Endothelial cell of umbilical vein (primary cell): ENCODE results near the gene LRRC56. TPM values are rescaled to one million over a fixed set of nuclear protein-coding genes. Genes with fewer than 3 reads are reported as not detected.

ENCODE experiments used
- BruUV-seq: library from RNA; stranded (reverse); fragments of 400-500 nt; replicated peaks from 2 replicates; lab custom pipeline; 2021; lab: Mats Ljungman, UMichigan
- CTCF ChIA-PET: fragments of 300-600, 350-600 bp; sonication (Branson Sonifier 250); formaldehyde crosslinking; loops from one replicate; lab custom pipeline; 2021; ENCODE audit warnings: antibody characterized with exemption, inconsistent platforms; lab: Charles Lee
- POLR2A ChIA-PET: fragments of 300-600, 350-600 bp; sonication (Branson Sonifier 250); formaldehyde crosslinking; loops from one replicate; lab custom pipeline; 2021; ENCODE audit warnings: antibody characterized with exemption, inconsistent platforms; lab: Charles Lee
- DNase-seq: peaks from one replicate; pipeline ENCODE4 v3.0.0-alpha.2; 2011; ENCODE audit warnings: low read depth, low spot score
- FAIRE-seq: peaks from 2 replicates; lab custom pipeline; 2011; peaks lifted over from hg19 to GRCh38; lab: Jason Lieb, UNC
- H2AFZ ChIP-seq: 2 replicates; pipeline ENCODE4 v1.6.0; 2012; ENCODE audit warnings: low read depth, low read length, control low read depth, inconsistent platforms
- H3K27ac ChIP-seq: 2 replicates; pipeline ENCODE4 v1.5.1; 2011; ENCODE audit warnings: low read depth, mild to moderate bottlenecking, control low read depth, low read length, moderate library complexity; ENCODE audit not compliant: insufficient read depth
- H3K27me3 ChIP-seq, 2 experiments: 2 replicates each; pipeline versions ENCODE4 v1.6.0 to v1.6.1; 2011; ENCODE audit warnings: low read length in 2 of 2, mixed read lengths in 1 of 2; ENCODE audit not compliant: control insufficient read depth in 2 of 2, insufficient read depth in 2 of 2
- H3K36me3 ChIP-seq, 2 experiments: 2 replicates in 1 of 2; 3 replicates in 1 of 2; pipeline ENCODE4 v1.5.1; 2011; ENCODE audit warnings: low read length in 2 of 2, mild to moderate bottlenecking in 1 of 2, moderate library complexity in 1 of 2; ENCODE audit not compliant: control insufficient read depth in 2 of 2, insufficient read depth in 2 of 2; ENCODE audit errors: extremely low read depth in 1 of 2
- H3K4me1 ChIP-seq: 3 replicates; pipeline ENCODE4 v1.5.1; 2011; ENCODE audit warnings: mild to moderate bottlenecking, low read length; ENCODE audit not compliant: control insufficient read depth, insufficient read depth; ENCODE audit errors: extremely low read depth
- H3K4me2 ChIP-seq: 2 replicates; pipeline ENCODE4 v1.6.1; 2011; ENCODE audit warnings: low read length, control low read depth, mixed read lengths; ENCODE audit not compliant: insufficient read depth
- H3K4me3 ChIP-seq, 3 experiments: fragments of 200-600 bp in 1 of 3; sonication (generic), shearing (Covaris generic) in 1 of 3; replicated peaks in 1 of 3; 2 replicates each; pipeline ENCODE4 v1.5.1; 2011 to 2016; ENCODE audit warnings: control low read depth in 3 of 3, low read length in 3 of 3, mild to moderate bottlenecking in 2 of 3, inconsistent platforms in 1 of 3, low read depth in 1 of 3, moderate library complexity in 1 of 3; ENCODE audit not compliant: insufficient read depth in 1 of 3
- H3K79me2 ChIP-seq: 2 replicates; pipeline ENCODE4 v1.6.0; 2012; ENCODE audit warnings: low read length, inconsistent platforms; ENCODE audit not compliant: control insufficient read depth, insufficient read depth
- H3K9ac ChIP-seq: replicated peaks from 2 replicates; pipeline ENCODE3; 2011; ENCODE audit warnings: low read length, control low read depth; ENCODE audit not compliant: insufficient read depth; ENCODE audit errors: extremely low read depth
- H3K9me1 ChIP-seq: replicated peaks from 3 replicates; pipeline ENCODE4 v1.6.0; 2011; ENCODE audit warnings: mild to moderate bottlenecking, low read length; ENCODE audit not compliant: control insufficient read depth, insufficient read depth; ENCODE audit errors: extremely low read depth
- H3K9me3 ChIP-seq: replicated peaks from 2 replicates; pipeline ENCODE4 v1.5.1; 2012; ENCODE audit warnings: low read length, inconsistent platforms; ENCODE audit not compliant: control insufficient read depth, insufficient read depth
- H4K20me1 ChIP-seq: replicated peaks from 2 replicates; pipeline ENCODE3; 2011; ENCODE audit warnings: mild to moderate bottlenecking, low read length; ENCODE audit not compliant: control insufficient read depth, insufficient read depth; ENCODE audit errors: extremely low read depth
- EZH2 ChIP-seq: IDR thresholded peaks from 2 replicates; pipeline ENCODE4 v1.6.1; 2012; ENCODE audit warnings: borderline replicate concordance, low read depth, mild to moderate bottlenecking, moderate library complexity, low read length, inconsistent platforms; ENCODE audit not compliant: severe bottlenecking
- FOS ChIP-seq: IDR thresholded peaks from 2 replicates; pipeline ENCODE4 v1.6.1; 2011; ENCODE audit warnings: mild to moderate bottlenecking, low read length, moderate library complexity, borderline replicate concordance; ENCODE audit not compliant: insufficient read depth
- GATA2 ChIP-seq: IDR thresholded peaks from 2 replicates; pipeline ENCODE4 v1.7.0; 2011; ENCODE audit warnings: low read depth, mild to moderate bottlenecking, moderate library complexity, mixed read lengths, low read length; ENCODE audit not compliant: insufficient read length, insufficient read depth
- JUN ChIP-seq: IDR thresholded peaks from 2 replicates; pipeline ENCODE4 v1.6.1; 2011; ENCODE audit warnings: borderline replicate concordance, low read depth; ENCODE audit not compliant: insufficient read length, insufficient read depth
- MYC ChIP-seq: IDR thresholded peaks from one replicate; pipeline ENCODE4 v1.6.1; 2011; ENCODE audit warnings: mild to moderate bottlenecking, low read depth, low read length
- POLR2A ChIP-seq: IDR thresholded peaks from 2 replicates; pipeline ENCODE4 v1.6.1; 2012; ENCODE audit warnings: low read depth, mild to moderate bottlenecking, control low read depth, low read length
- POLR2AphosphoS5 ChIP-seq: IDR thresholded peaks from 2 replicates; pipeline ENCODE4 v1.6.1; 2012; ENCODE audit warnings: low read depth, mild to moderate bottlenecking, control low read depth, low read length, moderate library complexity; ENCODE audit not compliant: insufficient read depth
- dilution Hi-C: fragments of 300-500 bp; cut with MboI; formaldehyde crosslinking; loops from one replicate; pipeline ENCODE4 v1.15.0; 2019; ENCODE audit warnings: low sequenced_read_pairs; ENCODE audit not compliant: extremely low pct_ligation_motif_present
- intact Hi-C: fragments of 100-400 bp; cut with micrococcal nuclease; formaldehyde crosslinking; loops from one replicate; pipeline ENCODE4 v1.10.0; 2022
- polyA plus RNA-seq, 4 experiments: library from polyadenylated mRNA; depleted of rRNA in 3 of 4; stranded (reverse) in 3 of 4; unstranded in 1 of 4; fragments of >200 nt; gene quantifications; 2 replicates each; pipeline versions ENCODE4 v1.2.1 to v1.2.3, GENCODE V29; 2011 to 2012; ENCODE audit warnings: missing spikeins in 1 of 4
- total RNA-seq: library from RNA; stranded (reverse); gene quantifications from 2 replicates; pipeline ENCODE4 v1.2.3, GENCODE V29; 2021
- TF ChIP-seq, protein P1 (sequence below): IDR thresholded peaks from 2 replicates; pipeline ENCODE4 v1.6.1; 2011; ENCODE audit not compliant: insufficient read depth, insufficient read length
- TF ChIP-seq, protein P2 (sequence below), 2 donors: IDR thresholded peaks; 1 replicate in 1 of 2; 2 replicates in 1 of 2; pipeline ENCODE4 v1.5.1; 2011; ENCODE audit warnings: low read length in 2 of 2, mild to moderate bottlenecking in 2 of 2, moderate library complexity in 2 of 2, control low read depth in 1 of 2, inconsistent platforms in 1 of 2, low read depth in 1 of 2; ENCODE audit not compliant: insufficient read depth in 1 of 2; ENCODE audit errors: extremely low read depth in 1 of 2

Gene LRRC56
- total and polyA plus RNA-seq, 2 donors (not counting 3 experiments of a cell fraction or from before 2014, with no cell fraction given), result 0.47 to 0.55 TPM

DNA sequence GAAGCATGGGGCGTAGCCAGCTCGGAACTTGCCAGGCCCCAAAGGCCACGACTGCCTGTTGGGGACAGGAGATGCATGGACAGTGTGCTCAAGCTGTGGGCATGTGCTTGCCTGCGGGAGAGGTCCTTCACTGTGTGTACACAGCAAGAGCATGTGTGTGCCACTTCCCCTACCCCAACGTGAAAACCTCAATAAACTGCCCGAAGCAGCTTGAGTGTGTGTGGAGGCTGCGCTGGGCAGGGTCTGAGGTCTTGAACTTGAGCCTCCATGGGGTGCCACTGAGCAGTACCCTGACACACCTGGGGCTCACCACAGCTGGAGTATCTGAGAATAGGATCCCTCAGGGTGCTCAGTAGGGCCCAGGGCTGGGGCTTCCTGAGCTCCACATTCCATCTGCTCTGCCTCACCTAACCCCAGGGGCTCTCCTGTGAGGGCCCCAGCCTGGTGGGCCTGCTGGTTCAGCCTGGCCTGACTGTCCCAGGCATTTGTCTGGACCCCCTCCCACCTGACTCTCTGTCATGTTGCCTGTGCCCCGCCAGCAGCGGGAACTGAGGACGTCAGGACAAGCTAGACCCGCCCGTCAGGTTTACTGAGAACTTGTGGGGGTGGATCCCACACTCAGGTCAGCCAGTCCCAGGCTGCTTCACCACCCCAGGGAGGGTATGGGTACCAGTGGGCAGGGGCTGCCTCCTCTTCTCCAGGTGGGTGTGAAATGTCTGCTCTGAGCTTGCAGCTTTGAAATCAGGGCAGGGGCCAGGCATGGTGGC, 26.7 kb downstream of the LRRC56 start:
- H3K27ac ChIP-seq, result no peak overlapping the region
- H3K4me1 ChIP-seq, result peaks cover 12% of the 10 kb centered on the region
- H3K9me3 ChIP-seq, result no peaks in the 10 kb centered on the region
- dilution Hi-C loops (no loop called here), intact Hi-C loops (no loop called here)
- no peaks in the 10 kb centered on the region for H3K27me3 ChIP-seq
- no peak overlapping the region for H3K4me2 ChIP-seq
- no peak for DNase-seq
- no peaks in the 10 kb centered on the region for H4K20me1 ChIP-seq
- no peaks in the 10 kb centered on the region for H3K9me1 ChIP-seq
- H3K4me3 ChIP-seq, result no peak overlapping the region
- ChIA-PET CTCF (interaction anchor here (1.4 to 2.2 kb wide), 4 partner anchors 9 to 15 kb away, joined by 3 to 7 read pairs (median 6); partner anchors contain the start of gene PHRF1), POLR2A (no interaction called here)
- BruUV-seq, result no TSS peak
- TF ChIP-seq, protein P1, sequence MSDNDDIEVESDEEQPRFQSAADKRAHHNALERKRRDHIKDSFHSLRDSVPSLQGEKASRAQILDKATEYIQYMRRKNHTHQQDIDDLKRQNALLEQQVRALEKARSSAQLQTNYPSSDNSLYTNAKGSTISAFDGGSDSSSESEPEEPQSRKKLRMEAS, result no peak
- TF ChIP-seq POLR2A, result no peak
- no peak for TF ChIP-seq EZH2
- no peak for TF ChIP-seq MYC
- no peak for TF ChIP-seq FOS
- TF ChIP-seq, protein P2, sequence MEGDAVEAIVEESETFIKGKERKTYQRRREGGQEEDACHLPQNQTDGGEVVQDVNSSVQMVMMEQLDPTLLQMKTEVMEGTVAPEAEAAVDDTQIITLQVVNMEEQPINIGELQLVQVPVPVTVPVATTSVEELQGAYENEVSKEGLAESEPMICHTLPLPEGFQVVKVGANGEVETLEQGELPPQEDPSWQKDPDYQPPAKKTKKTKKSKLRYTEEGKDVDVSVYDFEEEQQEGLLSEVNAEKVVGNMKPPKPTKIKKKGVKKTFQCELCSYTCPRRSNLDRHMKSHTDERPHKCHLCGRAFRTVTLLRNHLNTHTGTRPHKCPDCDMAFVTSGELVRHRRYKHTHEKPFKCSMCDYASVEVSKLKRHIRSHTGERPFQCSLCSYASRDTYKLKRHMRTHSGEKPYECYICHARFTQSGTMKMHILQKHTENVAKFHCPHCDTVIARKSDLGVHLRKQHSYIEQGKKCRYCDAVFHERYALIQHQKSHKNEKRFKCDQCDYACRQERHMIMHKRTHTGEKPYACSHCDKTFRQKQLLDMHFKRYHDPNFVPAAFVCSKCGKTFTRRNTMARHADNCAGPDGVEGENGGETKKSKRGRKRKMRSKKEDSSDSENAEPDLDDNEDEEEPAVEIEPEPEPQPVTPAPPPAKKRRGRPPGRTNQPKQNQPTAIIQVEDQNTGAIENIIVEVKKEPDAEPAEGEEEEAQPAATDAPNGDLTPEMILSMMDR (IDR thresholded peaks at IDR 0.05; ENCODE audit: extremely low read depth in 1 of 2, insufficient read depth in 1 of 2, low read depth in 1 of 2, low read length in 2 of 2), result no peak
- TF ChIP-seq POLR2AphosphoS5, result no peak
- TF ChIP-seq GATA2, result no peak
- no peak for TF ChIP-seq JUN
- no peak overlapping the region for H3K9ac ChIP-seq
- H3K36me3 ChIP-seq, result peaks cover 0 to 2% of the 10 kb centered on the region in 2 experiments
- no peak for FAIRE-seq
- H3K79me2 ChIP-seq, result no peaks in the 10 kb centered on the region
- no peak overlapping the region for H2AFZ ChIP-seq
